ENCODE measurements around the gene MAN1A1. TPM values are rescaled to one million over a fixed set of nuclear protein-coding genes. Genes with fewer than 3 reads are reported as not detected.
"Not testable (repeated sequence)": the region's sequence is repeated elsewhere in the genome, so short reads cannot be mapped to it uniquely, and the experiment has no call there.

The MAN1A1 gene
- polyA plus RNA-seq, 4 donors, result 17.7 to 129 (median 34.7) TPM

DNA sequence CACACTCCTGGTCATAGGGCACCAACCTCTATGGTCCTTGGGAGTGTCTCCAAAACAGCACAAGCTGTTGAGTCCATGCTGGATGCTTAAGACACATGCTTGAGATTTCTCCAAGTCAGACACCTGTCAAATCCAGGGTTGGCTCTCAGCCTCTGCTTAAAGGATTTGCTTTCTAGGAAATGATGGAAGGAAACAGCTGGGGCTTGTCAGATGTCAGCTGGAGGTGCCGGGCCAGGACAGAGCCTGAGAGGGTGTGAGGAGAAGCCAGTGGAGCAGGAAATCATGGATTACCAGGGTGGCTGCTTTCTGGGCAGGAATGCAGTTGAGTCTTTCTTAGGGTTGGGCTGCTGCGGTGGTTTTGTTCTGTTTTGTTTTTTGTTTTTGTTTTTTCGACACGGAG lies 188.1 kb downstream of the MAN1A1 start:
- H3K4me3 ChIP-seq (ENCODE audit: low read depth in 1 of 3, low read length in 3 of 3), result no peak overlapping the region
- FAIRE-seq, result no peak
- H3K9me3 ChIP-seq (ENCODE audit: control insufficient read depth in 2 of 2, insufficient read depth in 1 of 2, low read depth in 1 of 2, low read length in 1 of 2), result no peaks in the 10 kb centered on the region
- no peak for DNase-seq
- H3K36me3 ChIP-seq (ENCODE audit: control insufficient read depth in 3 of 3, insufficient read depth in 2 of 3, low read depth in 1 of 3, low read length in 3 of 3), result no peaks in the 10 kb centered on the region
- 78 to 90% (median 80%) methylated on average over 4 of the region's 4 CpGs for WGBS, 3 donors
- peaks cover 0 to 3% (median 0%) of the 10 kb centered on the region in 3 donors for H3K27me3 ChIP-seq (ENCODE audit: control insufficient read depth in 3 of 3, insufficient read depth in 3 of 3, low read length in 3 of 3)
- H3K4me1 ChIP-seq (ENCODE audit: control insufficient read depth in 3 of 3, insufficient read depth in 2 of 3, low read depth in 1 of 3, low read length in 2 of 3), result no peaks in the 10 kb centered on the region
- H3K27ac ChIP-seq (ENCODE audit: low read depth in 1 of 3, low read length in 2 of 3), result no peak overlapping the region

DNA sequence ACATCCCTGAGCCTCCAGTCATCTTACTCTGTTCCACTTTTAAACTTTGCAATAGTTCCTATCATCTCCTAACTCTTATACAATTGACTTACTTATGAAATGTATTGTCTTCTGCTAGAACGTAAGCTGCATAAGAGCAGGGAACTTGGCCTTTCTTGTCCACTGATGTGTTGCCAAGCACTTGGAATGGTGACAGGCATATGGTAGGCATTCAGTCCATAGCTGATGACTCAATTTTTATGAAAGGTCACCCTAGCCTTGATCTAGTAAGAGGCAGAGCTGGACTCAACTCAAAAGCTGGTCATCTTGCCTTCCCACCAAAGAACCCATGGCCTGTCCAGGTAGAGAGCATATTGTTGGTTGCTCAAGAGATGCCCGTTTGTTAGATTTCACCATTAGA lies 188.7 kb downstream of the MAN1A1 start:
- FAIRE-seq, result no peak
- 77 to 89% (median 86%) methylated on average over 2 of the region's 2 CpGs for WGBS, 3 donors

DNA sequence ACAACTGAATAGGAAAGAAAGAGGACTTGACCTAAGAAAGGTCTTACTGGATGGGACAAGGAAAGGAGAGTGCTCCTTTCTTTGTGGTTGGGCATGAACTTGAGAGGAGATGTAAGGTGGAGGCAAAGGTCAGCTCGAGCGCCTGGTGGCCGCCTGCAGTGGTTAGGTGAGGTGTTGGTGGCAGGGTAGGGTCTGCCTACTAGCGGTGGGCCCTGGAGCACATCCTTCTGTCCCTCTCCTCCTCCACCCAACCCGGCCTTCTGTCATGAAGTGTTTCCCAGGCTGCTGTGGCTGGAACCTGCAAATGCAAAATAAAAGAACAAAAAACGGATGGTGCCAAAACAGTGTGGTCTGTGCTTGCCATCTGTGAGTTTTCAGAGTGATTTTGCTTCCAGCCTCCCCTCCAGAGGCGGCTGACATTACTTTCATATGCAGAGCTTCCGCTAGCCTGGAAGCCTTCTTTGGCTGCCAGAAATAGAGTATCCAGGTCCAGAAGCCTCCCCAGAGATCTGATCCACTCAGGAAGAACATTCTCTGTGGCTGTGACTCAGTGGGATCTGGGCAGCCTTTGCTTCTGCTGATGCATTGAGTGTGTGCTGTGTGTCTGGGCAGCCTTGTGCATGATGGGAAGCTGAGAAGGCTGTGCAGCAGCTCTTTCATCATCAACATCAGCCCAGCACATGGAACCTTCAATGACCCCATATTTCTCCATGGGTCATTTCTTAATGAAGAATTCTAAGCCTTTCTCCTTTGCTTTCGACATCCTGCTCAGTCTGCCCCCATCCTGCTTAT lies 191.3 kb downstream of the MAN1A1 start:
- H3K4me3 ChIP-seq (ENCODE audit: low read depth in 1 of 3, low read length in 3 of 3), result no peak overlapping the region
- no peaks in the 10 kb centered on the region for H3K4me1 ChIP-seq (ENCODE audit: control insufficient read depth in 3 of 3, insufficient read depth in 2 of 3, low read depth in 1 of 3, low read length in 2 of 3)
- no peak overlapping the region for H3K27ac ChIP-seq (ENCODE audit: low read depth in 1 of 3, low read length in 2 of 3)
- peaks cover 0 to 3% (median 0%) of the 10 kb centered on the region in 3 donors for H3K27me3 ChIP-seq (ENCODE audit: control insufficient read depth in 3 of 3, insufficient read depth in 3 of 3, low read length in 3 of 3)
- no peaks in the 10 kb centered on the region for H3K9me3 ChIP-seq (ENCODE audit: control insufficient read depth in 2 of 2, insufficient read depth in 1 of 2, low read depth in 1 of 2, low read length in 1 of 2)
- DNase-seq (no peak), FAIRE-seq (no peak)
- WGBS, 3 donors, result 80 to 87% (median 86%) methylated on average over 9 of the region's 9 CpGs
- H3K36me3 ChIP-seq (ENCODE audit: control insufficient read depth in 3 of 3, insufficient read depth in 2 of 3, low read depth in 1 of 3, low read length in 3 of 3), result no peaks in the 10 kb centered on the region

More for the DNA sequence above, 188.7 kb downstream of the MAN1A1 start:
- Histone ChIP-seq H3K27ac (ENCODE audit: low read depth in 1 of 3, low read length in 2 of 3) (no peak overlapping the region), H3K36me3 (ENCODE audit: control insufficient read depth in 3 of 3, insufficient read depth in 2 of 3, low read depth in 1 of 3, low read length in 3 of 3) (no peaks in the 10 kb centered on the region), H3K4me1 (ENCODE audit: control insufficient read depth in 3 of 3, insufficient read depth in 2 of 3, low read depth in 1 of 3, low read length in 2 of 3) (no peaks in the 10 kb centered on the region), H3K9me3 (ENCODE audit: control insufficient read depth in 2 of 2, insufficient read depth in 1 of 2, low read depth in 1 of 2, low read length in 1 of 2) (no peaks in the 10 kb centered on the region), H3K4me3 (ENCODE audit: low read depth in 1 of 3, low read length in 3 of 3) (no peak overlapping the region), H3K27me3 (ENCODE audit: control insufficient read depth in 3 of 3, insufficient read depth in 3 of 3, low read length in 3 of 3) (peaks cover 0 to 3% (median 0%) of the 10 kb centered on the region in 3 donors)
- DNase-seq, result no peak

DNA sequence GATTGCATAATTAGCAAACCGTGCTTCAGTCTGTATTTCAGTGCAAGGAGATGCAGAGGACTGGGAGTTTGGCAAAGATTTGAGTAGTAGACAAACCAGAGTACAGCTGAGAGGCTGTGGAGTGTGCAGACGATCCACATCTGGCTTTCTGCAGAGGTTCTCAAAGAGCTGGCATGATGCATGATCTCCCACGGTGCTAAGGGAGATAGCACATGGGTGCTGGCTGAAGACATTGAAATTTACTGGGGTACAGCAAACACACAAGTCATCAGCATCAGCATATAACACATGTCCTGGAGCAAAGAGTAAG lies 192.1 kb downstream of the MAN1A1 start:
- Histone ChIP-seq H3K4me1 (ENCODE audit: control insufficient read depth in 3 of 3, insufficient read depth in 2 of 3, low read depth in 1 of 3, low read length in 2 of 3) (no peaks in the 10 kb centered on the region), H3K36me3 (ENCODE audit: control insufficient read depth in 3 of 3, insufficient read depth in 2 of 3, low read depth in 1 of 3, low read length in 3 of 3) (no peaks in the 10 kb centered on the region), H3K27ac (ENCODE audit: low read depth in 1 of 3, low read length in 2 of 3) (no peak overlapping the region), H3K9me3 (ENCODE audit: control insufficient read depth in 2 of 2, insufficient read depth in 1 of 2, low read depth in 1 of 2, low read length in 1 of 2) (no peaks in the 10 kb centered on the region), H3K4me3 (ENCODE audit: low read depth in 1 of 3, low read length in 3 of 3) (no peak overlapping the region), H3K27me3 (ENCODE audit: control insufficient read depth in 3 of 3, insufficient read depth in 3 of 3, low read length in 3 of 3) (peaks cover 0 to 3% (median 0%) of the 10 kb centered on the region in 3 donors)
- FAIRE-seq (no peak), DNase-seq (no peak)
- WGBS, 3 donors, result 60 to 85% (median 83%) methylated on average over 3 of the region's 3 CpGs

DNA sequence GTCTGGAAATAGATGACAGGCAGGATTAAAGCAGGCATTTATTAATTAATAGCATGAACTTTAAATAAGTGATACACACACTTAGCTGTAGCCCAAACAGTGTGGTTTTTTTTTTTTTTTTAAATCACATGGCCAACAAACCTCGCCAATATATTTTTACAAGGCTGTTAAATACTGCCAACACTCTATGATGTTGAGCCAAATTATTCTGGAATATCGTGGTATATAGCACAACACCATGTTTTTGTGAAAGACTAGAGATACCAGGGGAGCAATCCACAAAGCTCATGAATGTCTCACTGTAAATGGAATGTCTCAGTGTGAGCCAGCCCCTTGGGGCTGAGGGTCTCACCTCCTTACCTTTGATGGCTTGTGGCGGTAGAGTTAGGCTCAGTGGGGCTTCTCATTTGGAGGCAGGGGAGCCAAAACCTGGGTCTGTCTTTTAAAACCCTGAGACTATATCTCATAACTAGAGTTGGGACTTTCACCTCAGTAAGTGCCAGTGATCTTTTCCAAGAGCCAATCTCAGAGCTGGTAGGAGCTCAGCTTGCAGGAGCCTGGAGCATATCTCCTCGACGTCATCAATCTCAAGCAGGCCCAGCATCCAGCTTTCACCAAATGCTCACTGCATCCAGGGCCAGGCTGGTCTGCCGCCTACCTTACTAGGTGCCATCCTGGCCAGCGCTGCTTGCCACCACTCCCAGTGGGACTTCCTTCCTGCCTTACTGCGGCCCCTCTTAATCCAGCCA lies 192.6 kb downstream of the MAN1A1 start:
- H3K27ac ChIP-seq (ENCODE audit: low read depth in 1 of 3, low read length in 2 of 3), result no peak overlapping the region
- H3K9me3 ChIP-seq (ENCODE audit: control insufficient read depth in 2 of 2, insufficient read depth in 1 of 2, low read depth in 1 of 2, low read length in 1 of 2), result no peaks in the 10 kb centered on the region
- H3K36me3 ChIP-seq (ENCODE audit: control insufficient read depth in 3 of 3, insufficient read depth in 2 of 3, low read depth in 1 of 3, low read length in 3 of 3), result no peaks in the 10 kb centered on the region
- 62 to 79% (median 68%) methylated on average over 8 of the region's 8 CpGs for WGBS, 3 donors
- H3K4me1 ChIP-seq (ENCODE audit: control insufficient read depth in 3 of 3, insufficient read depth in 2 of 3, low read depth in 1 of 3, low read length in 2 of 3), result no peaks in the 10 kb centered on the region
- H3K27me3 ChIP-seq (ENCODE audit: control insufficient read depth in 3 of 3, insufficient read depth in 3 of 3, low read length in 3 of 3), result peaks cover 0 to 3% (median 0%) of the 10 kb centered on the region in 3 donors
- H3K4me3 ChIP-seq (ENCODE audit: low read depth in 1 of 3, low read length in 3 of 3), result no peak overlapping the region
- FAIRE-seq, result no peak
- no peak for DNase-seq

DNA sequence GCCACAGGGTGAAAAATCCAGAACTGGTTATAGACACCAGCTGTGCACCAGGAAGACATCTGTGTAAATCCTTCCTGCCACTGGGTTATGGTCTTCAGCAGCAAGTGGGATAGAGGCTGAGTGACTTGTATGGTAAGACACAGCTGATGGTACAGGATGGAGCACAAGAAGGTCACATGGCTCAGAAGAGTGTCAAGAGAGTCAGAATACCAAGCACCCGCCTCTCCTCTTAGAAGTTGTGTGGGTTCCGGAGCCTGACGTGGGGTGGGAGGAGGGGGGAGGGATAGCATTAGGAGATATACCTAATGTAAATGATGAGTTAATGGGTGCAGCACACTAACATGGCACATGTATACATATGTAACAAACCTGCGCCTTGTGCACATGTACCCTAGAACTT lies 193.5 kb downstream of the MAN1A1 start:
- not testable (repeated sequence) for H3K4me3 ChIP-seq (ENCODE audit: low read depth in 1 of 3, low read length in 3 of 3); H3K4me1 ChIP-seq (ENCODE audit: control insufficient read depth in 3 of 3, insufficient read depth in 2 of 3, low read depth in 1 of 3, low read length in 2 of 3); H3K27me3 ChIP-seq (ENCODE audit: control insufficient read depth in 3 of 3, insufficient read depth in 3 of 3, low read length in 3 of 3); H3K36me3 ChIP-seq (ENCODE audit: control insufficient read depth in 3 of 3, insufficient read depth in 2 of 3, low read depth in 1 of 3, low read length in 3 of 3); DNase-seq; H3K27ac ChIP-seq (ENCODE audit: low read depth in 1 of 3, low read length in 2 of 3); FAIRE-seq; H3K9me3 ChIP-seq (ENCODE audit: control insufficient read depth in 2 of 2, insufficient read depth in 1 of 2, low read depth in 1 of 2, low read length in 1 of 2)
- WGBS, 3 donors, result 85 to 95% (median 90%) methylated on average over 4 of the region's 4 CpGs

DNA sequence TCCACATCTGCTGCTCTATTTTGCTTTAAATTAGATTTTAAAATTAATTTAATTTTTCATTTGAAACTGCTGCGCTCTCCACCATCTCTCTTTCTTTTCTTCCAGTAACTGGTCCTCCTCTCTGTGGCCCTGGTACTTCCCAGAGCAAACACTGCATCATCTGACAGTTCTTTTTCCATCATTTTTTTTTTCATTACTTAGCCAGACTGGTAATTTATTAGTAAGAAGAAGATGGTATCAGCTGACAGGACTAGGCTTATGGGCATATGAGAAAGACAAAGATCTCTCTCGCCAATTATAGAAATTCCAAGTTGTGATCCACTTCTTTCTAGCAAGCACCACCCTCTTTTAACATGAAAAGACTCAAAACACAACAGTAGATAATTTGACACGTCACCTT lies 197.4 kb downstream of the MAN1A1 start:
- H3K9me3 ChIP-seq (ENCODE audit: control insufficient read depth in 2 of 2, insufficient read depth in 1 of 2, low read depth in 1 of 2, low read length in 1 of 2), result peaks cover 0 to 5% of the 10 kb centered on the region in 2 donors
- H3K27ac ChIP-seq (ENCODE audit: low read depth in 1 of 3, low read length in 2 of 3), result no peak overlapping the region
- no peaks in the 10 kb centered on the region for H3K36me3 ChIP-seq (ENCODE audit: control insufficient read depth in 3 of 3, insufficient read depth in 2 of 3, low read depth in 1 of 3, low read length in 3 of 3)
- peaks cover 2 to 12% (median 5%) of the 10 kb centered on the region in 3 donors for H3K4me1 ChIP-seq (ENCODE audit: control insufficient read depth in 3 of 3, insufficient read depth in 2 of 3, low read depth in 1 of 3, low read length in 2 of 3)
- no peak overlapping the region for H3K4me3 ChIP-seq (ENCODE audit: low read depth in 1 of 3, low read length in 3 of 3)
- DNase-seq, result no peak
- WGBS, 3 donors, result 82 to 95% (median 88%) methylated on average over 3 of the region's 3 CpGs
- peaks cover 0 to 3% (median 0%) of the 10 kb centered on the region in 3 donors for H3K27me3 ChIP-seq (ENCODE audit: control insufficient read depth in 3 of 3, insufficient read depth in 3 of 3, low read length in 3 of 3)
- no peak for FAIRE-seq

DNA sequence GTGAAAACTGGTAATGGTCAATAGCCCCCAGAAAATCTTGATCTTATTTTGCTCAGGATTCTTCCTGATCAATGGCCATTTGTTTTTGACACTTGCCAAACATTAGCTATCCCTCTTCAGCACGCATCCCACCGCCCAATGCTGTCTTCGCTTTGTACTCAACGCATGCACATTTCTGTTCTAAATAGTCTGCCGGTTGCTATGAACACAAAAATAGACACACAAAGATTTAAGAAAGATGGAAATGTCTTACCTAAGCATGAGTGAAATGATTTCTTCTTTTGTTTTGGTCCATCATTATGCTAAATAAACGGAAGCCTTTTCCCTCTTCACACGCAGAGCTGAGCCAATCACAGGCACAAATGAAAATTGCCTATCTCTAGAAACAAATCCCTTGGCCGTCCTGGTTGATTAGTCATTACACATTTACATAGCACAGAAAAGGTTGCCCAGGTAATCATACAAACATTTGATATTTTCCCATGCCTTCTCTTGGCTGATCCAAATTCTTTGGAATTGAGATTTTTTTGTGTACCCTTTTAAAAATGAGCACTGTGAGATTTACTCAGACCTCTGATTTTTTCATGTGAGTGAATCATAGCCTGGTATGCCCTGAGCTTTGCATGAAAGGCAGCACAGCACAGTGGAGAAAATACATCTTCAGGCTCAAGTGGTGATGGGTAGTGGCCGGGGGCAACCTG lies 200.6 kb downstream of the MAN1A1 start:
- Histone ChIP-seq H3K36me3 (ENCODE audit: control insufficient read depth in 3 of 3, insufficient read depth in 2 of 3, low read depth in 1 of 3, low read length in 3 of 3) (no peaks in the 10 kb centered on the region), H3K9me3 (ENCODE audit: control insufficient read depth in 2 of 2, insufficient read depth in 1 of 2, low read depth in 1 of 2, low read length in 1 of 2) (peaks cover 0 to 5% of the 10 kb centered on the region in 2 donors), H3K27ac (ENCODE audit: low read depth in 1 of 3, low read length in 2 of 3) (no peak overlapping the region), H3K4me1 (ENCODE audit: control insufficient read depth in 3 of 3, insufficient read depth in 2 of 3, low read depth in 1 of 3, low read length in 2 of 3) (peaks cover 2 to 14% (median 5%) of the 10 kb centered on the region in 3 donors), H3K4me3 (ENCODE audit: low read depth in 1 of 3, low read length in 3 of 3) (no peak overlapping the region), H3K27me3 (ENCODE audit: control insufficient read depth in 3 of 3, insufficient read depth in 3 of 3, low read length in 3 of 3) (peaks cover 0 to 3% (median 0%) of the 10 kb centered on the region in 3 donors)
- 77 to 83% (median 79%) methylated on average over 9 of the region's 9 CpGs for WGBS, 3 donors
- FAIRE-seq (no peak), DNase-seq (no peak)
